ENCODE data around the gene RNF144B. TPM values are rescaled to one million over a fixed set of nuclear protein-coding genes. Genes with fewer than 3 reads are reported as not detected.

The RNF144B gene
- total and polyA plus RNA-seq, 9 of the 15 experiments (the other 6 are each of a cell fraction or from before 2014, with no cell fraction given), result 0.01 TPM; not detected in 8

DNA sequence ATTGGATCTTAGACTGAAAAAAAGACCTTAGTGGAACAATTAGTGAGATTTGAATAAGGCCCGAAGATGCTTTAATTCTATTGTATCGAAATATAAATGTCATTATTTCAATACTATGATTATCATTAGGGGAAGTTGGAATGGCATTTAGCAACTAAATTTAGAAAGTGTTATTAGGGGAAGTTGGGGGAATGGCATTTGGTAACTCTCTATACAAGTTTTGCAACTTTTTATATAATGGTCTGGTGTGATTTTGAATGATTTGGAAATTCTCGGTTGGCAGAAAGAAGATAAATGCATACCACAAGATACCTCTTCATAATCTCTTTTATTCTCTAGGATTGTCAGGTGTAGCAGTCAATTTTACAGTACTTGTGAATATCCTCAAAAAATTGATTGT, 49.2 kb downstream of the RNF144B start (continued):
- TF ChIP-seq, protein P1, sequence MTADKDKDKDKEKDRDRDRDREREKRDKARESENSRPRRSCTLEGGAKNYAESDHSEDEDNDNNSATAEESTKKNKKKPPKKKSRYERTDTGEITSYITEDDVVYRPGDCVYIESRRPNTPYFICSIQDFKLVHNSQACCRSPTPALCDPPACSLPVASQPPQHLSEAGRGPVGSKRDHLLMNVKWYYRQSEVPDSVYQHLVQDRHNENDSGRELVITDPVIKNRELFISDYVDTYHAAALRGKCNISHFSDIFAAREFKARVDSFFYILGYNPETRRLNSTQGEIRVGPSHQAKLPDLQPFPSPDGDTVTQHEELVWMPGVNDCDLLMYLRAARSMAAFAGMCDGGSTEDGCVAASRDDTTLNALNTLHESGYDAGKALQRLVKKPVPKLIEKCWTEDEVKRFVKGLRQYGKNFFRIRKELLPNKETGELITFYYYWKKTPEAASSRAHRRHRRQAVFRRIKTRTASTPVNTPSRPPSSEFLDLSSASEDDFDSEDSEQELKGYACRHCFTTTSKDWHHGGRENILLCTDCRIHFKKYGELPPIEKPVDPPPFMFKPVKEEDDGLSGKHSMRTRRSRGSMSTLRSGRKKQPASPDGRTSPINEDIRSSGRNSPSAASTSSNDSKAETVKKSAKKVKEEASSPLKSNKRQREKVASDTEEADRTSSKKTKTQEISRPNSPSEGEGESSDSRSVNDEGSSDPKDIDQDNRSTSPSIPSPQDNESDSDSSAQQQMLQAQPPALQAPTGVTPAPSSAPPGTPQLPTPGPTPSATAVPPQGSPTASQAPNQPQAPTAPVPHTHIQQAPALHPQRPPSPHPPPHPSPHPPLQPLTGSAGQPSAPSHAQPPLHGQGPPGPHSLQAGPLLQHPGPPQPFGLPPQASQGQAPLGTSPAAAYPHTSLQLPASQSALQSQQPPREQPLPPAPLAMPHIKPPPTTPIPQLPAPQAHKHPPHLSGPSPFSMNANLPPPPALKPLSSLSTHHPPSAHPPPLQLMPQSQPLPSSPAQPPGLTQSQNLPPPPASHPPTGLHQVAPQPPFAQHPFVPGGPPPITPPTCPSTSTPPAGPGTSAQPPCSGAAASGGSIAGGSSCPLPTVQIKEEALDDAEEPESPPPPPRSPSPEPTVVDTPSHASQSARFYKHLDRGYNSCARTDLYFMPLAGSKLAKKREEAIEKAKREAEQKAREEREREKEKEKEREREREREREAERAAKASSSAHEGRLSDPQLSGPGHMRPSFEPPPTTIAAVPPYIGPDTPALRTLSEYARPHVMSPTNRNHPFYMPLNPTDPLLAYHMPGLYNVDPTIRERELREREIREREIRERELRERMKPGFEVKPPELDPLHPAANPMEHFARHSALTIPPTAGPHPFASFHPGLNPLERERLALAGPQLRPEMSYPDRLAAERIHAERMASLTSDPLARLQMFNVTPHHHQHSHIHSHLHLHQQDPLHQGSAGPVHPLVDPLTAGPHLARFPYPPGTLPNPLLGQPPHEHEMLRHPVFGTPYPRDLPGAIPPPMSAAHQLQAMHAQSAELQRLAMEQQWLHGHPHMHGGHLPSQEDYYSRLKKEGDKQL (CRISPR knock-in tag; IDR thresholded peaks at IDR 0.05; ENCODE audit: borderline replicate concordance), result no peak
- TF ChIP-seq MYBL2 (IDR thresholded peaks at IDR 0.05; ENCODE audit: low read depth) (no peak), MYBL2 (CRISPR knock-in tag; IDR thresholded peaks at IDR 0.05; ENCODE audit: borderline replicate concordance) (no peak), CBX8 (IDR thresholded peaks at IDR 0.05; ENCODE audit: borderline replicate concordance, extremely low read depth, low read depth, low read length, poor library complexity, severe bottlenecking) (no peak), PHTF2 (CRISPR knock-in tag; IDR thresholded peaks at IDR 0.05) (no peak), DACH1 (IDR thresholded peaks at IDR 0.05; ENCODE audit: partially characterized antibody) (no peak), HDAC6 (IDR thresholded peaks at IDR 0.05; ENCODE audit: low read depth, low read length) (no peak), FUS (optimal IDR thresholded peaks at IDR 0.05; ENCODE audit: low read depth, low read length) (no peak)
- TF ChIP-seq, protein P2, sequence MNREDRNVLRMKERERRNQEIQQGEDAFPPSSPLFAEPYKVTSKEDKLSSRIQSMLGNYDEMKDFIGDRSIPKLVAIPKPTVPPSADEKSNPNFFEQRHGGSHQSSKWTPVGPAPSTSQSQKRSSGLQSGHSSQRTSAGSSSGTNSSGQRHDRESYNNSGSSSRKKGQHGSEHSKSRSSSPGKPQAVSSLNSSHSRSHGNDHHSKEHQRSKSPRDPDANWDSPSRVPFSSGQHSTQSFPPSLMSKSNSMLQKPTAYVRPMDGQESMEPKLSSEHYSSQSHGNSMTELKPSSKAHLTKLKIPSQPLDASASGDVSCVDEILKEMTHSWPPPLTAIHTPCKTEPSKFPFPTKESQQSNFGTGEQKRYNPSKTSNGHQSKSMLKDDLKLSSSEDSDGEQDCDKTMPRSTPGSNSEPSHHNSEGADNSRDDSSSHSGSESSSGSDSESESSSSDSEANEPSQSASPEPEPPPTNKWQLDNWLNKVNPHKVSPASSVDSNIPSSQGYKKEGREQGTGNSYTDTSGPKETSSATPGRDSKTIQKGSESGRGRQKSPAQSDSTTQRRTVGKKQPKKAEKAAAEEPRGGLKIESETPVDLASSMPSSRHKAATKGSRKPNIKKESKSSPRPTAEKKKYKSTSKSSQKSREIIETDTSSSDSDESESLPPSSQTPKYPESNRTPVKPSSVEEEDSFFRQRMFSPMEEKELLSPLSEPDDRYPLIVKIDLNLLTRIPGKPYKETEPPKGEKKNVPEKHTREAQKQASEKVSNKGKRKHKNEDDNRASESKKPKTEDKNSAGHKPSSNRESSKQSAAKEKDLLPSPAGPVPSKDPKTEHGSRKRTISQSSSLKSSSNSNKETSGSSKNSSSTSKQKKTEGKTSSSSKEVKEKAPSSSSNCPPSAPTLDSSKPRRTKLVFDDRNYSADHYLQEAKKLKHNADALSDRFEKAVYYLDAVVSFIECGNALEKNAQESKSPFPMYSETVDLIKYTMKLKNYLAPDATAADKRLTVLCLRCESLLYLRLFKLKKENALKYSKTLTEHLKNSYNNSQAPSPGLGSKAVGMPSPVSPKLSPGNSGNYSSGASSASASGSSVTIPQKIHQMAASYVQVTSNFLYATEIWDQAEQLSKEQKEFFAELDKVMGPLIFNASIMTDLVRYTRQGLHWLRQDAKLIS (CRISPR knock-in tag; IDR thresholded peaks at IDR 0.05), result no peak
- TF ChIP-seq, protein P3, sequence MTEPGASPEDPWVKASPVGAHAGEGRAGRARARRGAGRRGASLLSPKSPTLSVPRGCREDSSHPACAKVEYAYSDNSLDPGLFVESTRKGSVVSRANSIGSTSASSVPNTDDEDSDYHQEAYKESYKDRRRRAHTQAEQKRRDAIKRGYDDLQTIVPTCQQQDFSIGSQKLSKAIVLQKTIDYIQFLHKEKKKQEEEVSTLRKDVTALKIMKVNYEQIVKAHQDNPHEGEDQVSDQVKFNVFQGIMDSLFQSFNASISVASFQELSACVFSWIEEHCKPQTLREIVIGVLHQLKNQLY (CRISPR knock-in tag; conservative IDR thresholded peaks at IDR 0.05), result no peak
- TF ChIP-seq, protein P4, sequence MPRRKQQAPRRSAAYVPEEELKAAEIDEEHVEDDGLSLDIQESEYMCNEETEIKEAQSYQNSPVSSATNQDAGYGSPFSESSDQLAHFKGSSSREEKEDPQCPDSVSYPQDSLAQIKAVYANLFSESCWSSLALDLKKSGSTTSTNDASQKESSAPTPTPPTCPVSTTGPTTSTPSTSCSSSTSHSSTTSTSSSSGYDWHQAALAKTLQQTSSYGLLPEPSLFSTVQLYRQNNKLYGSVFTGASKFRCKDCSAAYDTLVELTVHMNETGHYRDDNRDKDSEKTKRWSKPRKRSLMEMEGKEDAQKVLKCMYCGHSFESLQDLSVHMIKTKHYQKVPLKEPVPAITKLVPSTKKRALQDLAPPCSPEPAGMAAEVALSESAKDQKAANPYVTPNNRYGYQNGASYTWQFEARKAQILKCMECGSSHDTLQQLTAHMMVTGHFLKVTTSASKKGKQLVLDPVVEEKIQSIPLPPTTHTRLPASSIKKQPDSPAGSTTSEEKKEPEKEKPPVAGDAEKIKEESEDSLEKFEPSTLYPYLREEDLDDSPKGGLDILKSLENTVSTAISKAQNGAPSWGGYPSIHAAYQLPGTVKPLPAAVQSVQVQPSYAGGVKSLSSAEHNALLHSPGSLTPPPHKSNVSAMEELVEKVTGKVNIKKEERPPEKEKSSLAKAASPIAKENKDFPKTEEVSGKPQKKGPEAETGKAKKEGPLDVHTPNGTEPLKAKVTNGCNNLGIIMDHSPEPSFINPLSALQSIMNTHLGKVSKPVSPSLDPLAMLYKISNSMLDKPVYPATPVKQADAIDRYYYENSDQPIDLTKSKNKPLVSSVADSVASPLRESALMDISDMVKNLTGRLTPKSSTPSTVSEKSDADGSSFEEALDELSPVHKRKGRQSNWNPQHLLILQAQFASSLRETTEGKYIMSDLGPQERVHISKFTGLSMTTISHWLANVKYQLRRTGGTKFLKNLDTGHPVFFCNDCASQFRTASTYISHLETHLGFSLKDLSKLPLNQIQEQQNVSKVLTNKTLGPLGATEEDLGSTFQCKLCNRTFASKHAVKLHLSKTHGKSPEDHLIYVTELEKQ (CRISPR knock-in tag; IDR thresholded peaks at IDR 0.05), result no peak

All from K562 (cell line).